Natural killer cell (primary cell): ENCODE measurements around the gene UIMC1. TPM values are rescaled to one million over a fixed set of nuclear protein-coding genes. Genes with fewer than 3 reads are reported as not detected.

Source experiments
- ATAC-seq, 3 donors: fragments of 150-1000 bp in 2 of 3; fragments of 200-7000 bp in 1 of 3; cut with Tn5 transposase; 1 replicate in 1 of 3; 2 replicates in 2 of 3; pipeline ENCODE4 v1.10.0; 2021; ENCODE audit warnings: mild to moderate bottlenecking in 2 of 3, moderate library complexity in 2 of 3
- DNase-seq, 2 donors: peaks; one replicate each; pipeline versions ENCODE4 v3.0.0 to v3.0.0-alpha.2; 2013 to 2021; ENCODE audit warnings: mixed read lengths in 1 of 2
- H3K27ac ChIP-seq: one replicate; pipeline ENCODE4 v1.5.1; 2013; ENCODE audit warnings: mild to moderate bottlenecking, low read length
- H3K27me3 ChIP-seq: one replicate; pipeline ENCODE4 v1.6.1; 2013; ENCODE audit warnings: low read length; ENCODE audit not compliant: control insufficient read depth, insufficient read depth
- H3K36me3 ChIP-seq: one replicate; pipeline ENCODE4 v1.6.1; 2013; ENCODE audit warnings: low read length; ENCODE audit not compliant: control insufficient read depth, insufficient read depth
- H3K4me1 ChIP-seq: one replicate; pipeline ENCODE4 v1.6.1; 2013; ENCODE audit warnings: low read length; ENCODE audit not compliant: control insufficient read depth, insufficient read depth
- H3K4me3 ChIP-seq: one replicate; pipeline ENCODE4 v1.5.1; 2013; ENCODE audit warnings: low read length
- H3K9me3 ChIP-seq: one replicate; pipeline ENCODE4 v1.6.1; 2013; ENCODE audit warnings: low read length; ENCODE audit not compliant: control insufficient read depth, insufficient read depth
- H3K27ac Mint-ChIP-seq, 2 donors: one replicate each; pipeline ENCODE4 v1.8.0; 2022; ENCODE audit warnings: mild to moderate bottlenecking in 2 of 2, mixed read lengths in 2 of 2, moderate library complexity in 1 of 2
- H3K27me3 Mint-ChIP-seq, 2 donors: one replicate each; pipeline ENCODE4 v1.8.0; 2022; ENCODE audit warnings: low read depth in 2 of 2, mixed read lengths in 2 of 2
- H3K36me3 Mint-ChIP-seq: one replicate; pipeline ENCODE4 v1.8.0; 2022; ENCODE audit warnings: mixed read lengths
- H3K4me1 Mint-ChIP-seq, 2 donors: one replicate each; pipeline ENCODE4 v1.8.0; 2022; ENCODE audit warnings: mixed read lengths in 2 of 2
- H3K4me3 Mint-ChIP-seq: one replicate; pipeline ENCODE4 v1.8.0; 2022; ENCODE audit warnings: mild to moderate bottlenecking, moderate library complexity, mixed read lengths
- H3K9me3 Mint-ChIP-seq, 2 donors: one replicate each; pipeline ENCODE4 v1.8.0; 2022; ENCODE audit warnings: mixed read lengths in 2 of 2
- CTCF ChIP-seq: fragments of 200-600 bp; IDR thresholded peaks from one replicate; pipeline ENCODE4 v1.8.0; 2022; ENCODE audit warnings: antibody characterized with exemption
- WGBS: methylation state at CpG from one replicate; pipeline ENCODE4 v1.1.7; 2013; ENCODE audit warnings: missing lambda C conversion rate; ENCODE audit not compliant: insufficient coverage; 5-methylcytosine and 5-hydroxymethylcytosine counted together
- intact Hi-C: fragments of 100-400 bp; cut with micrococcal nuclease; formaldehyde crosslinking; loops from one replicate; pipeline ENCODE4 v1.14.2; 2022
- total RNA-seq, 4 donors: library from RNA; stranded (reverse); fragments of 120-200 nt in 1 of 4; gene quantifications; one replicate each; pipeline versions ENCODE4 v1.2.3 to v1.2.4, GENCODE V29; 2013 to 2022

Gene UIMC1
- total RNA-seq, 3 donors from 2014 or later (not counting 1 experiment from before 2014, with no cell fraction given), result 55.1 to 75.7 (median 57.3) TPM

DNA sequence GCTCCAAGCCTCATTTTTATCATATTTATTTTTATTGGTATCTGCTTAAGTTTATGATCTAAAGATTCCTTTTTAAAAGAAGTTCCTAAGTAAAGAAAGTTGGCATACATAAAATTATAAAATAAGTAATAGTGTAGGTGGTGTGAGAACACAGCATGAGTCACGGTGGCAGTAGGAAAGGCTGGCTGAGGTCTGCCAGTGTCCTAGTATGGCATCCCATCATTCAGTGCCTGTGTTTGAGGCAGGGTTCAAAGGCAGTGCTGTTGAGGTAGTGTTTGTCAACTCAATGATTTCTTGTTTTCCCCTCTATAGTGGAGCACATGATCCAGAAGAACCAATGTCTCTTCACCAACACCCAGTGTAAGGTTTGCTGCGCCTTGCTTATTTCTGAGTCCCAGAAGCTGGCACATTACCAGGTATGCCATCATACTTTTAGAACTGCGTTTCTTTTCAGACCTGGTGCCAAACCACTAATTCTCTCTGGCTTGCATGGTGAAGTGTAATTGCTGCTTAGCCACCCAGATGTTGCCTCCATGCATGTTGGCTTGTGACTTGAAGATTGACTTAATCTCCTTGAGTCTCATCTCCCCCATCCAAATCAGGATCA, 34.3 kb upstream of the UIMC1 start:
- 97% methylated on average over 3 of the region's 3 CpGs for WGBS
- Mint-ChIP-seq H3K36me3 (peaks cover 9% of the 10 kb centered on the region), H3K9me3 (no peaks in the 10 kb centered on the region), H3K4me1 (peaks cover 7 to 11% of the 10 kb centered on the region in 2 donors), H3K4me3 (no peak overlapping the region), H3K27ac (no peak overlapping the region), H3K27me3 (no peaks in the 10 kb centered on the region)
- H3K27me3 ChIP-seq, result no peaks in the 10 kb centered on the region
- H3K27ac ChIP-seq, result no peak overlapping the region
- no peaks in the 10 kb centered on the region for H3K9me3 ChIP-seq
- no peak for DNase-seq
- intact Hi-C loops, result no loop called here
- no peak for TF ChIP-seq CTCF
- H3K4me3 ChIP-seq, result no peak overlapping the region
- ATAC-seq, result no peak
- H3K36me3 ChIP-seq, result peaks cover 33% of the 10 kb centered on the region
- peaks cover 4% of the 10 kb centered on the region for H3K4me1 ChIP-seq

- Mint-ChIP-seq H3K9me3 (no peaks in the 10 kb centered on the region), H3K4me3 (no peak overlapping the region), H3K4me1 (peaks cover 10 to 20% of the 10 kb centered on the region in 2 donors), H3K27ac (no peak overlapping the region), H3K36me3 (peaks cover 8% of the 10 kb centered on the region), H3K27me3 (no peaks in the 10 kb centered on the region)
- Histone ChIP-seq H3K4me1 (peaks cover 7% of the 10 kb centered on the region), H3K9me3 (no peaks in the 10 kb centered on the region), H3K27me3 (no peaks in the 10 kb centered on the region), H3K4me3 (no peak overlapping the region), H3K36me3 (peaks cover 6% of the 10 kb centered on the region), H3K27ac (no peak overlapping the region)
- TF ChIP-seq CTCF, result no peak
- DNase-seq (no peak), ATAC-seq (no peak)
- 97% methylated on average over 5 of the region's 5 CpGs for WGBS
- intact Hi-C loops, result no loop called here
Measured at GRCh38 chr5:177036921-177037320, 30.3 kb upstream of the UIMC1 start.

GRCh38 chr5:177036443-177036842, 29.9 kb upstream of the UIMC1 start:
- Mint-ChIP-seq H3K9me3 (no peaks in the 10 kb centered on the region), H3K4me1 (peaks cover 14 to 19% of the 10 kb centered on the region in 2 donors), H3K4me3 (no peak overlapping the region), H3K27ac (no peak overlapping the region), H3K27me3 (no peaks in the 10 kb centered on the region), H3K36me3 (peaks cover 4% of the 10 kb centered on the region)
- Histone ChIP-seq H3K9me3 (no peaks in the 10 kb centered on the region), H3K4me3 (no peak overlapping the region), H3K27me3 (no peaks in the 10 kb centered on the region), H3K36me3 (peaks cover 2% of the 10 kb centered on the region), H3K4me1 (peaks cover 7% of the 10 kb centered on the region), H3K27ac (no peak overlapping the region)
- ATAC-seq (no peak), DNase-seq (no peak)
- TF ChIP-seq CTCF, result no peak
- intact Hi-C loops, result no loop called here
- 83% methylated on average over 5 of the region's 5 CpGs for WGBS

DNA sequence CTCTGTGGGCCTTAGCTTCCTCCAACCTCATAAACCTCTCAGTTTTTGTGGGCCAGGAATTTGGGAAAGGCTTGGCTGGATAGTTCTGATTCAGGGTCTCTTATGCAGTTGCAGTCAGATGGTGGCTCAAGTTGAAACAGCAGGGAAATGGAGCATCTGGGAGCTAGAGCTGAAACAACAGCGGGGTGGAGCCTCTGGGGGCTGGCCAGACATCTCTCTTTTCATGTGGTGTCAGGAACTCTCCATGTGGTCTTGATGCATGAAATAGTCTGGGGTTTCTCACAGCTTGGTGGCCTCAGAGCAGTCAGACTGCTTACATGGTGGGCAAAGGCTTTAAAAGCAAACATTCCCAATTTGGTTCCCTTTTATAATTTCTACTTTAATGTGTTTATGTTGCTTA, 29.4 kb upstream of the UIMC1 start:
- Histone ChIP-seq H3K27me3 (no peaks in the 10 kb centered on the region), H3K4me3 (no peak overlapping the region), H3K27ac (no peak overlapping the region), H3K36me3 (peaks cover 2% of the 10 kb centered on the region), H3K4me1 (peaks cover 7% of the 10 kb centered on the region), H3K9me3 (no peaks in the 10 kb centered on the region)
- intact Hi-C loops, result no loop called here
- 32% methylated on average over 1 of the region's 1 CpG for WGBS
- H3K4me1 Mint-ChIP-seq, result peaks cover 17 to 18% of the 10 kb centered on the region in 2 donors
- H3K36me3 Mint-ChIP-seq, result no peaks in the 10 kb centered on the region
- no peak for DNase-seq
- no peaks in the 10 kb centered on the region for H3K27me3 Mint-ChIP-seq
- H3K9me3 Mint-ChIP-seq, result no peaks in the 10 kb centered on the region
- ATAC-seq, result peak in 1 of 3 donors; percentile 39
- no peak overlapping the region for H3K27ac Mint-ChIP-seq
- no peak for TF ChIP-seq CTCF
- no peak overlapping the region for H3K4me3 Mint-ChIP-seq
